ENCODE results near the gene RIPOR2. TPM values are rescaled to one million over a fixed set of nuclear protein-coding genes. Genes with fewer than 3 reads are reported as not detected.

Gene RIPOR2
- total RNA-seq, 1 experiment from 2014 or later, result 5.0 TPM

DNA sequence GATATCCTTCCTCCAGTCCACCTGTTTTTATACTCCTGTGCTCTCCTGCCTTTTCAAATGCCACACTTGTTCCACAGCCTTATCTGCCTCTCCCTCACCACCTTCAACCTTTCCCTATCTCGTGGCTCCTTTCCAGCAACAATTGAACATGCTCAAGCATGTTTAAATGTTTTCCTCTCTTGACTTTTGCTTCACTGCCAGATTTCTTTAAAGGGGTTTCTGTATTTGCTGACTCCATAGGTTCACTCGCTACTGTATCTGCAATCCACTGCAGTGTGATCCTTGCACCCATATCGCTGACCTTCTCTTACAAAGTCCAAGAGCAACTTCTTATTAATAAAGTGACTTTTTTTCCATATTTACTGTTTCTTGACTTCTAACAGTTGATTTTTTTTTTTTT lies 172.2 kb downstream of the RIPOR2 start:
- Histone ChIP-seq H3K56ac (ENCODE audit: insufficient read length, low read depth, low read length) (no peak overlapping the region), H3K9me3 (ENCODE audit: control insufficient read depth, low read depth, low read length) (no peaks in the 10 kb centered on the region), H3K4me2 (ENCODE audit: insufficient read depth, insufficient read length, low read length) (no peak overlapping the region), H4K20me1 (ENCODE audit: control insufficient read depth, insufficient read depth, insufficient read length) (no peaks in the 10 kb centered on the region), H3K23ac (ENCODE audit: insufficient read length, low read depth, low read length) (no peak overlapping the region), H3K18ac (ENCODE audit: insufficient read length, low read depth, low read length) (no peak overlapping the region), H4K8ac (replicated peaks; ENCODE audit: insufficient read length, low read depth, low read length) (no peak overlapping the region), H3K4ac (ENCODE audit: low read depth, low read length) (no peak overlapping the region), H3K79me2 (ENCODE audit: insufficient read depth, low read length) (no peaks in the 10 kb centered on the region), H2AK5ac (ENCODE audit: insufficient read length, low read length) (no peak overlapping the region), H4K5ac (ENCODE audit: insufficient read length, low read depth, low read length) (no peak overlapping the region), H2BK12ac (ENCODE audit: insufficient read length, low read depth, low read length) (no peak overlapping the region), H3K4me1 (ENCODE audit: insufficient read depth, low read length) (no peaks in the 10 kb centered on the region), H3K9ac (ENCODE audit: extremely low read depth, insufficient read length, low read length) (no peak overlapping the region), H2BK20ac (ENCODE audit: low read depth, low read length, poor library complexity, severe bottlenecking) (no peak overlapping the region), H3K79me1 (ENCODE audit: insufficient read depth, low read depth, low read length, poor library complexity, severe bottlenecking) (no peaks in the 10 kb centered on the region), H2BK15ac (ENCODE audit: low read depth, low read length) (no peak overlapping the region), H3K14ac (ENCODE audit: insufficient read depth, low read length) (no peak overlapping the region), H3T11ph (ENCODE audit: low read length) (no peak overlapping the region), H3K27ac (ENCODE audit: insufficient read length, low read depth, low read length) (no peak overlapping the region), H2BK5ac (ENCODE audit: insufficient read length, low read length) (no peak overlapping the region), H2BK120ac (ENCODE audit: low read depth, low read length, poor library complexity, severe bottlenecking) (no peak overlapping the region), H2AFZ (ENCODE audit: low read length) (no peak overlapping the region), H3K27me3 (ENCODE audit: insufficient read depth, low read length) (no peaks in the 10 kb centered on the region), H4K91ac (ENCODE audit: insufficient read length, low read depth, low read length) (no peak overlapping the region), H3K23me2 (ENCODE audit: insufficient read length, low read depth, low read length, poor library complexity, severe bottlenecking) (no peaks in the 10 kb centered on the region)
- no peaks in the 10 kb centered on the region for H3K36me3 Mint-ChIP-seq (ENCODE audit: insufficient read depth in 1 of 3, low read depth in 3 of 3)
- DNase-seq, result no peak
- whole genome bisulfite sequencing (ENCODE audit: extremely low coverage, insufficient read length, low lambda C conversion rate), result no CpG with 5 or more reads among the region's 3 CpGs
- no peaks in the 10 kb centered on the region for H3K9me3 Mint-ChIP-seq
- H3K4me3 Mint-ChIP-seq, result no peak overlapping the region
- H3K27ac Mint-ChIP-seq, result no peak overlapping the region
- TF ChIP-seq, protein P1, sequence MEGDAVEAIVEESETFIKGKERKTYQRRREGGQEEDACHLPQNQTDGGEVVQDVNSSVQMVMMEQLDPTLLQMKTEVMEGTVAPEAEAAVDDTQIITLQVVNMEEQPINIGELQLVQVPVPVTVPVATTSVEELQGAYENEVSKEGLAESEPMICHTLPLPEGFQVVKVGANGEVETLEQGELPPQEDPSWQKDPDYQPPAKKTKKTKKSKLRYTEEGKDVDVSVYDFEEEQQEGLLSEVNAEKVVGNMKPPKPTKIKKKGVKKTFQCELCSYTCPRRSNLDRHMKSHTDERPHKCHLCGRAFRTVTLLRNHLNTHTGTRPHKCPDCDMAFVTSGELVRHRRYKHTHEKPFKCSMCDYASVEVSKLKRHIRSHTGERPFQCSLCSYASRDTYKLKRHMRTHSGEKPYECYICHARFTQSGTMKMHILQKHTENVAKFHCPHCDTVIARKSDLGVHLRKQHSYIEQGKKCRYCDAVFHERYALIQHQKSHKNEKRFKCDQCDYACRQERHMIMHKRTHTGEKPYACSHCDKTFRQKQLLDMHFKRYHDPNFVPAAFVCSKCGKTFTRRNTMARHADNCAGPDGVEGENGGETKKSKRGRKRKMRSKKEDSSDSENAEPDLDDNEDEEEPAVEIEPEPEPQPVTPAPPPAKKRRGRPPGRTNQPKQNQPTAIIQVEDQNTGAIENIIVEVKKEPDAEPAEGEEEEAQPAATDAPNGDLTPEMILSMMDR (conservative IDR thresholded peaks at IDR 0.05), result no peak
- H3K4me1 Mint-ChIP-seq, result peaks cover 4% of the 10 kb centered on the region in 2 experiments
- no peaks in the 10 kb centered on the region for H3K27me3 Mint-ChIP-seq (ENCODE audit: low read depth)

Measured in H9 (cell line).